HCT116 (cell line): Measurements from ENCODE around the gene GNB1. TPM values are rescaled to one million over a fixed set of nuclear protein-coding genes. Genes with fewer than 3 reads are reported as not detected.

Experiments
- CEBPB ChIP-seq: IDR thresholded peaks from 2 replicates; pipeline ENCODE4 v1.6.1; 2012; ENCODE audit warnings: low read depth
- EZH2 ChIP-seq: fragments of 200-600 bp; sonication (generic); IDR thresholded peaks from 2 replicates; pipeline ENCODE4 v1.6.1; 2017; ENCODE audit warnings: antibody characterized with exemption, mixed run types
- FOSL1 ChIP-seq: IDR thresholded peaks from 2 replicates; pipeline ENCODE4 v1.6.1; 2012; ENCODE audit warnings: low read depth
- POLR2AphosphoS5 ChIP-seq: IDR thresholded peaks from 2 replicates; pipeline ENCODE4 v1.6.1; 2011; ENCODE audit warnings: mild to moderate bottlenecking, low read depth, low read length, moderate library complexity
- RAD21 ChIP-seq: IDR thresholded peaks from 2 replicates; pipeline ENCODE4 v1.6.1; 2012; ENCODE audit warnings: low read depth, mild to moderate bottlenecking
- SRF ChIP-seq: IDR thresholded peaks from 2 replicates; pipeline ENCODE4 v1.6.1; 2012; ENCODE audit warnings: low read depth
- TCF7L2 ChIP-seq: IDR thresholded peaks from 2 replicates; pipeline ENCODE4 v1.7.0; 2011; ENCODE audit warnings: borderline replicate concordance, inconsistent platforms; ENCODE audit not compliant: insufficient read depth, insufficient read length; ENCODE audit errors: extremely low read depth
- ZFX ChIP-seq: fragments of 450-650 bp; IDR thresholded peaks from 2 replicates; pipeline ENCODE4 v1.6.1; 2017
- total RNA-seq: library from RNA; stranded (reverse); gene quantifications from one replicate; pipeline ENCODE4 v1.2.1, GENCODE V29; 2021; ENCODE audit not compliant: unreplicated experiment
- TF ChIP-seq, protein P1 (sequence below): IDR thresholded peaks from 2 replicates; pipeline ENCODE4 v1.6.1; 2012; ENCODE audit warnings: low read depth
- TF ChIP-seq, protein P2 (sequence below): IDR thresholded peaks from 2 replicates; pipeline ENCODE4 v1.6.1; 2012
- TF ChIP-seq, protein P3 (sequence below): IDR thresholded peaks from 2 replicates; pipeline ENCODE4 v1.6.1; 2011; ENCODE audit warnings: mild to moderate bottlenecking, low read length, moderate library complexity; ENCODE audit not compliant: insufficient replicate concordance; ENCODE audit errors: extremely low read depth

The GNB1 gene
- total RNA-seq, 1 experiment from 2014 or later, result 371 TPM

DNA sequence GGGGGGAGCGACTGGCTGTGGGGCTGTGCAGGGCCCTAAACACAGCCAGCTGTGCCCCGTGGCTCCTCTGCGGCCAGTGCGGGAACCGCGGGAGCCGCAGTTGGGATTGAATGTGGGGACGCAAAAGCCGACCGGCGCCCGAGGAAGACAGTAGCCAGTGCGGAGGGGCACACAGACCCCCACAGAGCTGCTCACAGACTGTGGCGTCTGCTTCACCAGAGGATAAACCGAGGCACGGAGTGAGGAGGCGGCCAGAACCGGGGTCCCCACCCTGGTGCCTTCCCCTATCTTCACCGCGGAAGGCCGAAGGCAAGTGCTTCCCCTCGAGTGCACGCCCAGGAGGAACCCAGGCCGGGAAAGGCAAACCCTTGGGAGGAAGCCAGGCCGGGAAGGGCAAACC is 36.9 kb upstream of the GNB1 start (continued):
- TF ChIP-seq, protein P1, sequence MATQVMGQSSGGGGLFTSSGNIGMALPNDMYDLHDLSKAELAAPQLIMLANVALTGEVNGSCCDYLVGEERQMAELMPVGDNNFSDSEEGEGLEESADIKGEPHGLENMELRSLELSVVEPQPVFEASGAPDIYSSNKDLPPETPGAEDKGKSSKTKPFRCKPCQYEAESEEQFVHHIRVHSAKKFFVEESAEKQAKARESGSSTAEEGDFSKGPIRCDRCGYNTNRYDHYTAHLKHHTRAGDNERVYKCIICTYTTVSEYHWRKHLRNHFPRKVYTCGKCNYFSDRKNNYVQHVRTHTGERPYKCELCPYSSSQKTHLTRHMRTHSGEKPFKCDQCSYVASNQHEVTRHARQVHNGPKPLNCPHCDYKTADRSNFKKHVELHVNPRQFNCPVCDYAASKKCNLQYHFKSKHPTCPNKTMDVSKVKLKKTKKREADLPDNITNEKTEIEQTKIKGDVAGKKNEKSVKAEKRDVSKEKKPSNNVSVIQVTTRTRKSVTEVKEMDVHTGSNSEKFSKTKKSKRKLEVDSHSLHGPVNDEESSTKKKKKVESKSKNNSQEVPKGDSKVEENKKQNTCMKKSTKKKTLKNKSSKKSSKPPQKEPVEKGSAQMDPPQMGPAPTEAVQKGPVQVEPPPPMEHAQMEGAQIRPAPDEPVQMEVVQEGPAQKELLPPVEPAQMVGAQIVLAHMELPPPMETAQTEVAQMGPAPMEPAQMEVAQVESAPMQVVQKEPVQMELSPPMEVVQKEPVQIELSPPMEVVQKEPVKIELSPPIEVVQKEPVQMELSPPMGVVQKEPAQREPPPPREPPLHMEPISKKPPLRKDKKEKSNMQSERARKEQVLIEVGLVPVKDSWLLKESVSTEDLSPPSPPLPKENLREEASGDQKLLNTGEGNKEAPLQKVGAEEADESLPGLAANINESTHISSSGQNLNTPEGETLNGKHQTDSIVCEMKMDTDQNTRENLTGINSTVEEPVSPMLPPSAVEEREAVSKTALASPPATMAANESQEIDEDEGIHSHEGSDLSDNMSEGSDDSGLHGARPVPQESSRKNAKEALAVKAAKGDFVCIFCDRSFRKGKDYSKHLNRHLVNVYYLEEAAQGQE, result no peak
- no peak for TF ChIP-seq ZFX
- TF ChIP-seq, protein P2, sequence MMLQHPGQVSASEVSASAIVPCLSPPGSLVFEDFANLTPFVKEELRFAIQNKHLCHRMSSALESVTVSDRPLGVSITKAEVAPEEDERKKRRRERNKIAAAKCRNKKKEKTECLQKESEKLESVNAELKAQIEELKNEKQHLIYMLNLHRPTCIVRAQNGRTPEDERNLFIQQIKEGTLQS, result no peak
- TF ChIP-seq, protein P3, sequence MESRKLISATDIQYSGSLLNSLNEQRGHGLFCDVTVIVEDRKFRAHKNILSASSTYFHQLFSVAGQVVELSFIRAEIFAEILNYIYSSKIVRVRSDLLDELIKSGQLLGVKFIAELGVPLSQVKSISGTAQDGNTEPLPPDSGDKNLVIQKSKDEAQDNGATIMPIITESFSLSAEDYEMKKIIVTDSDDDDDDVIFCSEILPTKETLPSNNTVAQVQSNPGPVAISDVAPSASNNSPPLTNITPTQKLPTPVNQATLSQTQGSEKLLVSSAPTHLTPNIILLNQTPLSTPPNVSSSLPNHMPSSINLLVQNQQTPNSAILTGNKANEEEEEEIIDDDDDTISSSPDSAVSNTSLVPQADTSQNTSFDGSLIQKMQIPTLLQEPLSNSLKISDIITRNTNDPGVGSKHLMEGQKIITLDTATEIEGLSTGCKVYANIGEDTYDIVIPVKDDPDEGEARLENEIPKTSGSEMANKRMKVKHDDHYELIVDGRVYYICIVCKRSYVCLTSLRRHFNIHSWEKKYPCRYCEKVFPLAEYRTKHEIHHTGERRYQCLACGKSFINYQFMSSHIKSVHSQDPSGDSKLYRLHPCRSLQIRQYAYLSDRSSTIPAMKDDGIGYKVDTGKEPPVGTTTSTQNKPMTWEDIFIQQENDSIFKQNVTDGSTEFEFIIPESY, result no peak
- TF ChIP-seq POLR2AphosphoS5, result no peak
- TF ChIP-seq RAD21, result no peak
- no peak for TF ChIP-seq CEBPB
- no peak for TF ChIP-seq EZH2
- no peak for TF ChIP-seq TCF7L2
- TF ChIP-seq FOSL1, result no peak
- no peak for TF ChIP-seq SRF
